Muscle of arm (tissue), 14 donors: ENCODE results near the gene C19orf81. TPM values are rescaled to one million over a fixed set of nuclear protein-coding genes. Genes with fewer than 3 reads are reported as not detected.
A peak's percentile ranks its signal among the peaks of the same experiment; 100 is the strongest.
"Not testable (repeated sequence)": the region's sequence is repeated elsewhere in the genome, so short reads cannot be mapped to it uniquely, and the experiment has no call there.

Source experiments
- DNase-seq: peaks from one replicate; pipeline ENCODE4 v3.0.0-alpha.2; 2013
- long read RNA-seq, 11 donors: transcript quantifications; one replicate each; lab custom pipeline, GENCODE V29; 2026
- polyA plus RNA-seq, 12 donors: library from polyadenylated mRNA; unstranded; fragments of 120-200 nt; gene quantifications; one replicate each; pipeline ENCODE4 v1.2.1, GENCODE V29; 2013; ENCODE audit not compliant: insufficient read length in 12 of 12

Gene C19orf81
- 1 to 10 TPM in 7 of 12 donors, under 1 TPM in 3, not detected in 2; 0.85 to 2.8 (median 1.5) TPM for polyA plus RNA-seq
- long read RNA-seq, donor 1 = 0 reads
- long read RNA-seq, donor 2, partial matches to known transcripts = 14 of 15 reads
- long read RNA-seq, donor 2, other reads (novel, unspliced or antisense) = 0 of 15 reads
- long read RNA-seq, donor 3, partial matches to known transcripts = 19 of 20 reads
- long read RNA-seq, donor 3, other reads (novel, unspliced or antisense) = 0 of 20 reads
- long read RNA-seq, donor 4 = 0 reads
- long read RNA-seq, donor 5 = 0 reads
- long read RNA-seq, donor 6, partial matches to known transcripts = 13 of 13 reads
- long read RNA-seq, donor 6, other reads (novel, unspliced or antisense) = 0 of 13 reads
- long read RNA-seq, donor 7 = 0 reads
- long read RNA-seq, donor 8, partial matches to known transcripts = 41 of 42 reads
- long read RNA-seq, donor 8, other reads (novel, unspliced or antisense) = 0 of 42 reads
- long read RNA-seq, donor 9 = 0 reads
- long read RNA-seq, donor 10, partial matches to known transcripts = 48 of 49 reads
- long read RNA-seq, donor 10, other reads (novel, unspliced or antisense) = 0 of 49 reads
- long read RNA-seq, donor 11, partial matches to known transcripts = 8 of 8 reads
- long read RNA-seq, donor 11, other reads (novel, unspliced or antisense) = 0 of 8 reads

GRCh38 chr19:50649433-50650391 lies at the start of gene C19orf81:
TSS of gene C19orf81 (plus strand) at chr19:50649445. CDS start at chr19:50649445, 0 bp downstream.
- no peak for DNase-seq

DNA sequence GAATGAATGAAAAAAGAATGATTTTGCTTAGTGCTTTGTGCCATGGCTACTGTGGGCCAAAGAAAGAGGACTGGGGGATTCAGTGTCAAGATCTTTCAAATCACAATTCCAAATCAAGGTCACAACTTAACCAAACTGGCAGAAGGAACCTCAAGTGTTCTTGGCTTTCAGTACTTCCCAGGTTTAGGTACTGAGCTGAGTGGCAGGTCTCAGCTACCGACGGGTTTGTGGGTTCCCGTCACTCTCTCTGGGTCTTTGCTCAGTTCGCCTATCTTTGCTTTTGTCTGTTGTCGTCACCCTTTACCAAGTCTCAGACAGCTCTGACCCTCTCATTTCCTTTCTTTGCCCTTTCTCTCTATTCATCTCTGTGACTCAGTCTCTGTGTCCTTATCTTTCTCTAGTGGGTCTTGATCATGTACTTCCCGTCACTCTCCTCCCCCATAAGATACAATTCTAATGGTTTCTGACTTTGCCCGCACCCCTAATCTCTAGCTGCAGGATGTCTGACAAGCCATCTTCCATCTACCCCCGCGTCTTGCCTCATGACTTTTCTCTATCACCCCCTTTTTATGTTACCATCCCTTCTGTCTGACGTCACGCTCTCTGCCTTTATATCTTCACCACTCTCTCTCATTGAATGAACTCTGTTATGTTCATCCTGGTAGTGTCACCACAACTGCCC lies 47.7 kb upstream of the C19orf81 start:
- no peak for DNase-seq

DNA sequence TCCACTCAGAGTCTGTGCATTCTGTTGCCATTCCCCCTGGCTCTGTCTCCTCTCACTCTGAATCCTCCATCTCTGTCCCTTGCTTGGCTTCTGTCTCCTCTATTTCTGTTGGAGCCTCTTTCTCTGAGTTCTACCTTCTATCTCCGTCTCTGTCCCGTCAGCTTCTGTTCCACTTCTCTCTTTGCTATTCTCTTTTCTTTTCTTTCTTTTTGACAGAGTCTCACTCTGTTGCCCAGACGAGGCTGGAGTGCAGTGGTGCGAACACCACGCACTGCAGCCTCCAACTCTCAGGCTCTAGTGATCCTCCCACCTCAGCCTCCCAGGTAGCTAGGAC lies 47.2 kb upstream of the C19orf81 start:
- no peak for DNase-seq

GRCh38 chr19:50602496-50602895 lies 46.7 kb upstream of the C19orf81 start:
- no peak for DNase-seq

- no peak for DNase-seq
These were observed 46.3 kb upstream of the C19orf81 start for GRCh38 chr19:50602935-50603334.

GRCh38 chr19:50604264-50605073 lies 44.8 kb upstream of the C19orf81 start:
- DNase-seq = not testable (repeated sequence)

DNA sequence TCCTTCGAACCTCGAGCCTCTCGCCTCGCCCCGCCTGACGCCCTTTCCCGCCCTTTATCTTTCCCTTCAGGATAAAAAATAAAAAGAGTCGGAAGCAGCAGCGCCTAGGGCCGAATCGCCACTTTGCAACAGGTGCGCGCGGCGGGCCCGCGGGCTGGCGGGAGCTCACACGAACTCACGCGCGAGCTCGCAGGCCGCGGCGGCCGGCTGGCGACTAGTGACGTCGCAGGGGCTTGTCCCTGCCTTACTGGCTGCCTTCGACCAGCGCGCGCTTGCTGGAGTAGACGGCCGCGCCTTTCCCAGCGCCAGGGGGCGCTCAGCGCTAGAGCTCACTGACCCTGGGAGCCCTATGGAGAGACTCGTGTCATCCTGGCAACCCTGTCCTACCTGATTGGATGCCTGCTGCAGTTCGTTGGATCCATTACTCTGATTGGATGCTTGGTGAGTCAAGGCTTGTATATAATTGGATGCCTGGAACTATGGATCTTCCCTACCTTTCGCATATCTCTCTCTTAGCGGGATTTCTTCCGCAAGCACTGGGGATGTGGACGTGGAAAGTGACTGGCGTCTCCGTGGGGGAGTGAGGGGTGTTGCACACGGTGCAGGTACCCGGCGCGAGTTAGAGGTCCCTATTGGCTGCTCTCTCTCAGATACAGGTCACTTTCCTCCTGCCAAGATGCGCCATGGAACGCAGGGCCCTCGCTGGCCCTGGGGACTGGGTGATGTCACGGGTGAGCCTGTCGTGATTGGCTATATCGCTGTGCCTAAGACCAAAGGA lies 43.0 kb upstream of the C19orf81 start:
- DNase-seq = not testable (repeated sequence)

DNA sequence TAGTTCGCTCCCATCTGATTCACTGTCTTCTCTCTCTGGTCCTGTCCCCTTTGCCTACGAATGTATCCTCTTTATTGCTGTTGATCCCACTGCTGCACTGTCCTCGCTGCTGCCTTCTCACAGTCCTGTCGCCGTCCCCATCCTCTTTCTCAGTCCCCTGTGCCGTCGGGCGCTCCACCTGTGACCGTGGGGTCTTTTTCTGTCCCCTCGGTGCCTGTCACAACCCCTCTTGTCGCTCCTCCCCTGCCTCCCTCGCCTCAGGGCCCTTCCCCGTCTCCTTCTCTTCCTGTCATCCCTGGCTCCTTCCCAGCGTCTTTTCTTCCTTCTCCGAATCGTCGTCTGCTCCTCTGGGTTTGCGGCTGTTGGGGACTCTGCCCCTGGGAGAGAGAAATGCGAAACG lies 41.9 kb upstream of the C19orf81 start:
- no peak for DNase-seq

- DNase-seq = peak; percentile 81
These were observed 41.1 kb upstream of the C19orf81 start for GRCh38 chr19:50607874-50608785.

GRCh38 chr19:50612504-50613404 lies 36.5 kb upstream of the C19orf81 start:
- DNase-seq = not testable (repeated sequence)

- not testable (repeated sequence) for DNase-seq
These were observed 30.9 kb upstream of the C19orf81 start for GRCh38 chr19:50618379-50618778.

GRCh38 chr19:50619184-50619583 lies 30.1 kb upstream of the C19orf81 start:
- not testable (repeated sequence) for DNase-seq

DNA sequence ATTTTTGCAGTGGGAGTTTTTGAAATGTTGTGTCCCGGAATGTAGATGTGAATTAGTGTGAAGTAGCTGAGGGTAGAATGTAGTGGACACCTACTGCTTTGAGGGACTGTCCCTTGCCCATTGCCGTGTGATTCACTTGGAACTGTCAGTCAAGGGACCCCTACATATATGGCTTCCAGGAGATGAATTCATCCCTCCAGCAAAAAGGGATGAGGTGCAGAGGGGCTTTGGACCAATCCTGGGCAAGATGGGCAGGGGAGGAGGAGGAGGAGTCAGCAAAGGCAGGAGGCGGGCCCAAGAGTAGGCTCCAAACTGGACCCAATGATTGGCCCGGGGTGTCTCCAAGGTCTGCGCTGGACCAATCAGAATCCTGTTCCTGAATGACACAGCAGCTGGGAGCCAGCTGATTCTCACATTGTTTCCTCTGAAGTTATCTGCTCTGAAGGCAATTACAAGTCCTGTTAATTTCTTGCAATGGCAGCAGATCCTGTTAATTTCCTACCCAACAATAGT lies 28.8 kb upstream of the C19orf81 start:
- not testable (repeated sequence) for DNase-seq

DNA sequence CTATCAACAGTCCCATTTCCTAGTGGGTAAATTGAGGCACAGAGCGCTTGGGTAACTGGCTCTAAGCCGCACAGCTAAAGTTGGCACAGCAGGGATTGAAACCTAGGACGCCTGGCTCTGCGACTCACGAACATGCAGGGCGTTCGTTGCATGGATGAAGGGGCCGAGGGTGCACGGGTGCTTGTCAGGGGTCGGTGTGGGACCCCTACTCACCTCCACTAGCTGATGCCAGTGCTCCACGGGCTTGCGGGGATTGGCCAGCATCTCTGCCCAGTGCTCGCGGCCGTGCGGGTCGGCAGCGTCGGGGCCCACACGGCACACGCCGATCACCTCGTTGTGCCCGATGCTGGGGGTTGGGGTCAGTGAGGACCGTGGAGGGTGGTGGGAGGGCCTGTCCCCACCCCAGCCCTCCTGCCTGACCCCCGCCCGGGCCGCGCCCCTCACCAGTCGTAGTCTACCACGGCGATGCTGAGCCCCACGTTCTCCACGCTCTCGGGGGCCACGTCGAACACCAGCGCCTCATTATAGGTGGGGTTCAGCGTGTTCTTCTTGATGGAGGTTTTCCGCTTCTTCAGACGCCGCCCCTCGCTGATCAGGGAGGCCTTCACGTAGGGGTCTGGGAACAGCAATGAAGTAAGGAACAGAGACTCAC lies 24.2 kb upstream of the C19orf81 start:
- DNase-seq = no peak

DNA sequence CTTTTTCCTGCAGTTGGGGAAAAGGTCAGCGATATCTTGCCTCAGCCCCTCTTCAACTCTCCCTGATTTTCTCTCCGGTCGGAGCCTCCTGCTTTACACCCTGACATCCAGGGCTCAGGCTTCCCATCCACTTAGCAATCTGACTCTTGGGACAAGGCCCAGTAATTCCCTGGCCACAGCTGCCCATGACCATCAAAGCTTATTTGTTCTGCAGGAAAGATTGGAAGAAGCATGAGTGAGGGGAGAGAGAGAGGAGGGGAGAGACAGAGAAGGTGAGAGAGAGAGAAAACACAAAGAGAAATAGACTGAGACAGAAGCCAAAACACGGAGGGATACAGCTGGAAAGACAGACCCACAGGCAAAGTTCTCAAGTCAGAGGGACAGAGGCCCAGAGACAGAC lies 23.2 kb upstream of the C19orf81 start:
- no peak for DNase-seq

DNA sequence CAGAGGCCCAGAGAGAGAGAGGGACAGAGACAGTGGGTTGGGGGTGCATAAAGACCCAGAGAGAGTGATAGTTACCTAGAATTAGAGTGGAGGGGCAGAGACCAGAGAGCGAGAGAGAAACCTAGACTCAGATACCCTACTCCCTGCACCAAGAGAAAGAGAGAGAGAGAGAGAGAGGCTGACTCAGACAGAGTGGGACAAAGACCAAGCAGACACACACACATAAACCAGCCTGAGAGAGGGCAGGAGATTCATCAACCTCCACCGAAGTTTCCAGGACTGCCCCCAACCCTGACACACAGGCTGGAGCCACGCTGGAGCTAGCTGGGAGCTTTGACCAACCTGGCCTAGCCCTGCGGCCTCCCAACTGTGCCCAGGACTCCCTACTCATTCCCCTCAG lies 22.4 kb upstream of the C19orf81 start:
- no peak for DNase-seq

- DNase-seq = no peak
These were observed 21.1 kb upstream of the C19orf81 start for GRCh38 chr19:50628146-50628545.
